Naive thymus-derived CD4-positive, alpha-beta T cell (primary cell): ENCODE data around the gene MTOR. TPM values are rescaled to one million over a fixed set of nuclear protein-coding genes. Genes with fewer than 3 reads are reported as not detected.

Source experiments
- ATAC-seq: fragments of 150-1000 bp; cut with Tn5 transposase; 2 replicates; pipeline ENCODE4 v1.10.0; 2021; ENCODE audit warnings: mild to moderate bottlenecking, moderate library complexity
- CTCF ChIA-PET: fragments of 350-600 bp; sonication (Branson Sonifier 250); formaldehyde crosslinking; loops from one replicate; lab custom pipeline; 2021; ENCODE audit warnings: antibody characterized with exemption; lab: Charles Lee
- POLR2A ChIA-PET: fragments of 350-600 bp; sonication (Branson Sonifier 250); formaldehyde crosslinking; loops from one replicate; lab custom pipeline; 2021; ENCODE audit warnings: antibody characterized with exemption, inconsistent platforms; lab: Charles Lee
- DNase-seq, 9 donors: peaks; one replicate each; pipeline versions ENCODE4 v3.0.0 to v3.0.0-alpha.2; 2020 to 2022; ENCODE audit warnings: mixed read lengths in 1 of 9
- H3K27ac ChIP-seq: one replicate; pipeline ENCODE4 v1.7.0; 2013; ENCODE audit warnings: mild to moderate bottlenecking, low read depth, low read length, moderate library complexity
- H3K27me3 ChIP-seq, 2 donors: one replicate each; pipeline ENCODE4 v1.7.0; 2013; ENCODE audit warnings: low read length in 2 of 2, mild to moderate bottlenecking in 2 of 2, moderate library complexity in 2 of 2; ENCODE audit not compliant: control insufficient read depth in 2 of 2, insufficient read depth in 2 of 2
- H3K36me3 ChIP-seq, 3 experiments: 1 replicate in 2 of 3; 2 replicates in 1 of 3; pipeline ENCODE4 v1.7.0; 2013; ENCODE audit warnings: low read length in 3 of 3, mild to moderate bottlenecking in 3 of 3, moderate library complexity in 1 of 3; ENCODE audit not compliant: insufficient read depth in 3 of 3, control insufficient read depth in 2 of 3
- H3K4me1 ChIP-seq, 2 donors: one replicate each; pipeline ENCODE4 v1.7.0; 2013; ENCODE audit warnings: low read length in 2 of 2, mild to moderate bottlenecking in 2 of 2, moderate library complexity in 1 of 2; ENCODE audit not compliant: control insufficient read depth in 2 of 2, insufficient read depth in 2 of 2
- H3K4me3 ChIP-seq: 2 replicates; pipeline ENCODE4 v1.7.0; 2013; ENCODE audit warnings: mild to moderate bottlenecking, low read length
- H3K9me3 ChIP-seq, 3 experiments: 1 replicate in 2 of 3; 2 replicates in 1 of 3; pipeline ENCODE4 v1.7.0; 2013; ENCODE audit warnings: low read length in 3 of 3; ENCODE audit not compliant: control insufficient read depth in 2 of 3
- H3K27ac Mint-ChIP-seq, 9 donors: one replicate each; pipeline ENCODE4 v1.8.0; 2020 to 2022; ENCODE audit warnings: mixed read lengths in 9 of 9, mild to moderate bottlenecking in 8 of 9, moderate library complexity in 5 of 9, inconsistent platforms in 2 of 9
- H3K27me3 Mint-ChIP-seq, 5 donors: one replicate each; pipeline ENCODE4 v1.8.0; 2021 to 2022; ENCODE audit warnings: mixed read lengths in 5 of 5, mild to moderate bottlenecking in 1 of 5
- H3K36me3 Mint-ChIP-seq, 5 donors: one replicate each; pipeline ENCODE4 v1.8.0; 2020 to 2022; ENCODE audit warnings: mixed read lengths in 5 of 5, mild to moderate bottlenecking in 3 of 5, inconsistent platforms in 1 of 5
- H3K4me1 Mint-ChIP-seq, 7 donors: one replicate each; pipeline ENCODE4 v1.8.0; 2020 to 2022; ENCODE audit warnings: mixed read lengths in 7 of 7, mild to moderate bottlenecking in 3 of 7, inconsistent platforms in 1 of 7
- H3K4me3 Mint-ChIP-seq, 10 donors: one replicate each; pipeline ENCODE4 v1.8.0; 2020 to 2022; ENCODE audit warnings: mild to moderate bottlenecking in 10 of 10, mixed read lengths in 10 of 10, moderate library complexity in 6 of 10, inconsistent platforms in 2 of 10
- H3K9me3 Mint-ChIP-seq, 11 donors: one replicate each; pipeline ENCODE4 v1.8.0; 2020 to 2022; ENCODE audit warnings: mixed read lengths in 11 of 11, mild to moderate bottlenecking in 4 of 11, inconsistent platforms in 1 of 11, moderate library complexity in 1 of 11
- intact Hi-C, 2 donors: fragments of 100-400 bp; cut with micrococcal nuclease; formaldehyde crosslinking; loops; one replicate each; pipeline ENCODE4 v1.15.1; 2023
- polyA plus RNA-seq, 2 donors: library from polyadenylated mRNA; unstranded; fragments of 300-500 nt; fragmentation: Illumina TruSeq; gene quantifications; one replicate each; pipeline ENCODE4 v1.2.3, GENCODE V29; 2021
- total RNA-seq, 6 experiments: library from RNA in 5 of 6; stranded (reverse) in 5 of 6; gene quantifications; 1 replicate in 5 of 6; 2 replicates in 1 of 6; pipeline ENCODE4 v1.2.3 and lab custom pipeline; 2021 to 2026

The MTOR gene
- total and polyA plus RNA-seq, 7 experiments from 2014 or later, result 4.8 to 47.9 (median 44.8) TPM

- no peaks in the 10 kb centered on the region for H3K9me3 ChIP-seq
- intact Hi-C loops, result no loop called here
- ChIA-PET CTCF (no interaction called here), POLR2A (no interaction called here)
- no peak for DNase-seq
- H3K9me3 Mint-ChIP-seq, result no peaks in the 10 kb centered on the region
- no peak overlapping the region for H3K27ac Mint-ChIP-seq
- no peak overlapping the region for H3K27ac ChIP-seq
- H3K4me1 Mint-ChIP-seq, result peaks cover 0 to 5% (median 0%) of the 10 kb centered on the region in 7 donors
- H3K4me3 ChIP-seq, result no peak overlapping the region
- ATAC-seq, result no peak
- no peak overlapping the region for H3K4me3 Mint-ChIP-seq
- H3K27me3 Mint-ChIP-seq, result no peaks in the 10 kb centered on the region
- no peaks in the 10 kb centered on the region for H3K27me3 ChIP-seq
- peaks cover 15 to 46% (median 19%) of the 10 kb centered on the region in 5 donors for H3K36me3 Mint-ChIP-seq
- H3K4me1 ChIP-seq, result no peaks in the 10 kb centered on the region
- H3K36me3 ChIP-seq, result peaks cover 9 to 66% (median 10%) of the 10 kb centered on the region in 3 experiments
Observed at GRCh38 chr1:11138952-11139351, 123.4 kb downstream of the MTOR start.

GRCh38 chr1:11138029-11138428 is 124.3 kb downstream of the MTOR start:
- Mint-ChIP-seq H3K9me3 (no peaks in the 10 kb centered on the region), H3K27ac (no peak overlapping the region), H3K4me1 (no peaks in the 10 kb centered on the region), H3K27me3 (no peaks in the 10 kb centered on the region), H3K4me3 (no peak overlapping the region), H3K36me3 (peaks cover 7 to 46% (median 19%) of the 10 kb centered on the region in 5 donors)
- no peaks in the 10 kb centered on the region for H3K27me3 ChIP-seq
- intact Hi-C loops, result no loop called here
- ChIA-PET POLR2A (no interaction called here), CTCF (interaction anchor here (0.6 kb wide), 1 partner anchor 1962 kb away, joined by 3 read pairs; no protein-coding TSS in a partner anchor)
- no peak overlapping the region for H3K27ac ChIP-seq
- ATAC-seq (no peak), DNase-seq (no peak)
- H3K9me3 ChIP-seq, result no peaks in the 10 kb centered on the region
- H3K4me1 ChIP-seq, result no peaks in the 10 kb centered on the region
- H3K36me3 ChIP-seq, result peaks cover 5 to 66% (median 10%) of the 10 kb centered on the region in 3 experiments
- no peak overlapping the region for H3K4me3 ChIP-seq

GRCh38 chr1:11134898-11135266 is 127.5 kb downstream of the MTOR start:
- DNase-seq, result no peak
- CTCF ChIA-PET, result no interaction called here

GRCh38 chr1:11134251-11134897 is 128.0 kb downstream of the MTOR start:
- Histone ChIP-seq H3K36me3 (peaks cover 6 to 82% (median 18%) of the 10 kb centered on the region in 3 experiments), H3K4me3 (no peak overlapping the region), H3K9me3 (no peaks in the 10 kb centered on the region), H3K4me1 (no peaks in the 10 kb centered on the region), H3K27me3 (no peaks in the 10 kb centered on the region), H3K27ac (no peak overlapping the region)
- no peak overlapping the region for H3K4me3 Mint-ChIP-seq
- H3K27ac Mint-ChIP-seq, result peak overlapping the region in 1 of 9 donors; percentile 27
- H3K9me3 Mint-ChIP-seq, result no peaks in the 10 kb centered on the region
- CTCF ChIA-PET, result no interaction called here
- ATAC-seq, result no peak
- no peak for DNase-seq
- intact Hi-C loops, result no loop called here
- H3K4me1 Mint-ChIP-seq, result no peaks in the 10 kb centered on the region
- POLR2A ChIA-PET, result no interaction called here
- no peaks in the 10 kb centered on the region for H3K27me3 Mint-ChIP-seq
- H3K36me3 Mint-ChIP-seq, result peaks cover 16 to 60% (median 42%) of the 10 kb centered on the region in 5 donors

More at GRCh38 chr1:11134898-11135266, 127.5 kb downstream of the MTOR start:
- Histone ChIP-seq H3K9me3 (no peaks in the 10 kb centered on the region), H3K27me3 (no peaks in the 10 kb centered on the region), H3K4me1 (no peaks in the 10 kb centered on the region), H3K36me3 (peaks cover 5 to 82% (median 13%) of the 10 kb centered on the region in 3 experiments), H3K4me3 (no peak overlapping the region), H3K27ac (no peak overlapping the region)
- H3K27me3 Mint-ChIP-seq, result no peaks in the 10 kb centered on the region
- no peak for ATAC-seq
- H3K36me3 Mint-ChIP-seq, result peaks cover 11 to 58% (median 37%) of the 10 kb centered on the region in 5 donors
- intact Hi-C loops, result no loop called here
- peak overlapping the region in 1 of 9 donors; percentile 66 for H3K27ac Mint-ChIP-seq
- H3K4me1 Mint-ChIP-seq, result no peaks in the 10 kb centered on the region
- POLR2A ChIA-PET, result no interaction called here
- no peaks in the 10 kb centered on the region for H3K9me3 Mint-ChIP-seq
- no peak overlapping the region for H3K4me3 Mint-ChIP-seq

DNA sequence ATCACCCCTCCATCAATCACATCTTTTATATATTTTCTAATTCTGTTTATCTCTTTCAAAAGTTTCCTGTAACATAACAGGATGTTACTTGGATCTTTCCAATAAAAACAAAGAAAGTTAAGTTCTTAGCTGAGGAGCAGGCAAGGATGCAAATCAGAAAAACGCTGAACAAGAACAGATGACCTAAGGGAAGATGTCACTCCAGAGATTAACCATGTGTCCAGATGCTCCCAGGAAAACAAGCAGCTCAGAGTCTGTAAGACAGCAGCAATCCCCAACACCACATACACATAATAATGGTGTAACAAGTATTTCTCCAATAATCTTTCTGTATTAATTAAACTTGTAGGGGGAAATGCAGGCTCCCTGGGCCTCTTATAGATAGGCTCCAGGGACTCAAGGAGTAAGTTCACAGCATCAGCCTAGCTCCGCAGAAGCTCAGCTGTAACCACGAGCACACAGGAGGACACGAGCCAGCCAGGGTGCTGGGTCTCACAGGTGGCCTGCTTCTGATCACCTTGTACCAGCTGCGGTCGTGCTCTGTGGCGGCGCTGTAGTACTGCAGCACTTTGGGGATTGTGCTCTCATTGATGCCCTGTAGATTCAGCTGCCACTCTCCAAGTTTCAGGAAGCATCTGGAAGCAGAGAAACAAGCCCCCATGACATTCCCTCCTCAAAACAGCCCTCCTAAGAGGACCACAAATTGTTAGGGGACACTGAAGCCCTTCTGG is 129.6 kb downstream of the MTOR start:
- peaks cover 13 to 55% (median 39%) of the 10 kb centered on the region in 5 donors for H3K36me3 Mint-ChIP-seq
- Histone ChIP-seq H3K4me3 (no peak overlapping the region), H3K9me3 (no peaks in the 10 kb centered on the region), H3K4me1 (no peaks in the 10 kb centered on the region), H3K36me3 (peaks cover 18 to 82% (median 19%) of the 10 kb centered on the region in 3 experiments), H3K27me3 (no peaks in the 10 kb centered on the region), H3K27ac (no peak overlapping the region)
- ChIA-PET POLR2A (no interaction called here), CTCF (no interaction called here)
- H3K27ac Mint-ChIP-seq, result peak overlapping the region in 1 of 9 donors; percentile 59
- intact Hi-C loops, result no loop called here
- H3K4me1 Mint-ChIP-seq, result no peaks in the 10 kb centered on the region
- no peak overlapping the region for H3K4me3 Mint-ChIP-seq
- DNase-seq (no peak), ATAC-seq (no peak)
- H3K27me3 Mint-ChIP-seq, result no peaks in the 10 kb centered on the region
- no peaks in the 10 kb centered on the region for H3K9me3 Mint-ChIP-seq

DNA sequence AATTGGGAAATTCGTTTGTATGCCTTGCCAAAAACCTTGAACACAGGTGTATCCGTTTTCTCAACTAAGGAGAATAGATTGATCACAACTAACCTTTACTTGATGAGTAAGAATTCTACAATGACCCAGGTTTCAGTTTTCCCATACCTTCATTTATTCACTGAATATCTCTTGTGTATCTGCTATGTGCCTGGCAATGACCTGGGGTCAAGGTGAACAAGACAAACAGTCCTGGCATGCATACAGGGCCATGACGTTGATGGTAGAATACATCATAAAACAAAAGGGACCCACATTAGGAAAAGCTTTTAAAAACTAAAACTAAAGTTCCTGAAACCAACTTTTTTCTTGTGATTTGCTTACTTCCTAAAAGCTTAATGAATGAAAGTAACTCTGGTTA is 130.5 kb downstream of the MTOR start:
- no peak overlapping the region for H3K27ac ChIP-seq
- no peak overlapping the region for H3K4me3 ChIP-seq
- Mint-ChIP-seq H3K9me3 (no peaks in the 10 kb centered on the region), H3K27ac (no peak overlapping the region), H3K4me3 (no peak overlapping the region), H3K36me3 (peaks cover 17 to 64% (median 46%) of the 10 kb centered on the region in 5 donors), H3K4me1 (no peaks in the 10 kb centered on the region), H3K27me3 (no peaks in the 10 kb centered on the region)
- intact Hi-C loops, result no loop called here
- DNase-seq (no peak), ATAC-seq (no peak)
- POLR2A ChIA-PET, result no interaction called here
- no peaks in the 10 kb centered on the region for H3K4me1 ChIP-seq
- peaks cover 17 to 87% (median 18%) of the 10 kb centered on the region in 3 experiments for H3K36me3 ChIP-seq
- no peaks in the 10 kb centered on the region for H3K27me3 ChIP-seq
- CTCF ChIA-PET, result no interaction called here
- no peaks in the 10 kb centered on the region for H3K9me3 ChIP-seq
